ENCODE measurements around the gene CAPN12. TPM values are rescaled to one million over a fixed set of nuclear protein-coding genes. Genes with fewer than 3 reads are reported as not detected.

Gene CAPN12
- total RNA-seq (10 to 100 TPM in 1 of 2 donors, 1 to 10 TPM in 1; 5.3 to 28.7 TPM), polyA plus RNA-seq (10 to 100 TPM in 1 of 2 donors, 1 to 10 TPM in 1; 3.8 to 12.3 TPM)

DNA sequence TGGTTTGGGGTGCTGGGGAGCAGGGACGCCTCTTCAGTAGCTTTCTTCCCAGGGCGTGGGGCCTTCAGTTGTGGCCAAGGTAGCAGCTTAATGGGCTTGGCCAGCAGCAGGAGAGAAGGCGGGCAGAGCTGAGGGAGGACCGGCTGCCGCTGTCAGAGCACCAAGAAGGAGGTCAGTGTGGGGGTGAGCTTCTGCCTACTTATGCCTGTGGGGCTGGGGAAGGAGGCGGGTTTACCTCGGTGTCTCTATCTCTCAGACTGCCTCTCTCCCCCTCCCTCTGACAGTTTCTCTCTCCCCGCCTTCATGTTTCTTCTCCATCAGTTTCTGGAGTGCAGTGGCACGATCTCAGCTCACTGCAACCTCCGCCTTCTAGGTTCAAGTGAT lies at the start of gene CAPN12:
CAPN12 (minus strand) TSS at position 177 of the 384 bp plus-strand sequence. CDS start 309 bp downstream, outside the sequence.
- no peaks in the 10 kb centered on the region for H3K4me1 ChIP-seq (ENCODE audit: control insufficient read depth in 4 of 4, insufficient read depth in 4 of 4, low read length in 3 of 4)
- no peak for DNase-seq (ENCODE audit: low spot score)
- WGBS, result 86% methylated on average over 10 of the region's 10 CpGs
- no peak within 1 kb of the TSS for H3K27ac ChIP-seq (ENCODE audit: low read depth in 1 of 2, low read length in 2 of 2)
- H3K36me3 ChIP-seq (ENCODE audit: control insufficient read depth in 4 of 4, insufficient read depth in 3 of 4, low read depth in 1 of 4, low read length in 3 of 4), result no peaks in the 10 kb centered on the region
- TF ChIP-seq FOXA1 (IDR thresholded peaks at IDR 0.05) (no peak), HNF4G (IDR thresholded peaks at IDR 0.05) (no peak), RXRA (IDR thresholded peaks at IDR 0.05) (no peak), NR2F2 (IDR thresholded peaks at IDR 0.05) (no peak), MAX (IDR thresholded peaks at IDR 0.05) (no peak), REST (IDR thresholded peaks at IDR 0.05) (no peak), ZBTB33 (IDR thresholded peaks at IDR 0.05) (no peak), GABPA (IDR thresholded peaks at IDR 0.05 in 1 of 2, conservative IDR thresholded peaks at IDR 0.05 in 1 of 2) (no peak), RAD21 (IDR thresholded peaks at IDR 0.05) (no peak), SP1 (IDR thresholded peaks at IDR 0.05) (no peak), EGR1 (IDR thresholded peaks at IDR 0.05; ENCODE audit: low read depth in 2 of 2) (no peak), HNF4A (conservative IDR thresholded peaks at IDR 0.05) (no peak), TAF1 (conservative IDR thresholded peaks at IDR 0.05) (no peak)
- TF ChIP-seq, protein P1, sequence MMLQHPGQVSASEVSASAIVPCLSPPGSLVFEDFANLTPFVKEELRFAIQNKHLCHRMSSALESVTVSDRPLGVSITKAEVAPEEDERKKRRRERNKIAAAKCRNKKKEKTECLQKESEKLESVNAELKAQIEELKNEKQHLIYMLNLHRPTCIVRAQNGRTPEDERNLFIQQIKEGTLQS (IDR thresholded peaks at IDR 0.05), result no peak
- TF ChIP-seq, protein P2, sequence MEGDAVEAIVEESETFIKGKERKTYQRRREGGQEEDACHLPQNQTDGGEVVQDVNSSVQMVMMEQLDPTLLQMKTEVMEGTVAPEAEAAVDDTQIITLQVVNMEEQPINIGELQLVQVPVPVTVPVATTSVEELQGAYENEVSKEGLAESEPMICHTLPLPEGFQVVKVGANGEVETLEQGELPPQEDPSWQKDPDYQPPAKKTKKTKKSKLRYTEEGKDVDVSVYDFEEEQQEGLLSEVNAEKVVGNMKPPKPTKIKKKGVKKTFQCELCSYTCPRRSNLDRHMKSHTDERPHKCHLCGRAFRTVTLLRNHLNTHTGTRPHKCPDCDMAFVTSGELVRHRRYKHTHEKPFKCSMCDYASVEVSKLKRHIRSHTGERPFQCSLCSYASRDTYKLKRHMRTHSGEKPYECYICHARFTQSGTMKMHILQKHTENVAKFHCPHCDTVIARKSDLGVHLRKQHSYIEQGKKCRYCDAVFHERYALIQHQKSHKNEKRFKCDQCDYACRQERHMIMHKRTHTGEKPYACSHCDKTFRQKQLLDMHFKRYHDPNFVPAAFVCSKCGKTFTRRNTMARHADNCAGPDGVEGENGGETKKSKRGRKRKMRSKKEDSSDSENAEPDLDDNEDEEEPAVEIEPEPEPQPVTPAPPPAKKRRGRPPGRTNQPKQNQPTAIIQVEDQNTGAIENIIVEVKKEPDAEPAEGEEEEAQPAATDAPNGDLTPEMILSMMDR (IDR thresholded peaks at IDR 0.05; ENCODE audit: low read depth, low read length, missing input control), result no peak
- H3K4me3 ChIP-seq (ENCODE audit: low read depth in 1 of 3, low read length in 3 of 3), result no peak within 1 kb of the TSS
- H3K9me3 ChIP-seq (ENCODE audit: control insufficient read depth in 4 of 4, low read length in 3 of 4), result no peaks in the 10 kb centered on the region
- no peaks in the 10 kb centered on the region for H3K27me3 ChIP-seq (ENCODE audit: control insufficient read depth in 4 of 4, insufficient read depth in 4 of 4, low read length in 3 of 4)
- no peak within 1 kb of the TSS for H3K9ac ChIP-seq (ENCODE audit: low read depth in 1 of 2, low read length in 2 of 2)

GRCh38 chr19:38793671-38794070 lies 49.4 kb upstream of the CAPN12 start:
- WGBS, result 98% methylated on average over 5 of the region's 5 CpGs
- Histone ChIP-seq H3K27me3 (ENCODE audit: control insufficient read depth in 4 of 4, insufficient read depth in 4 of 4, low read length in 3 of 4) (no peaks in the 10 kb centered on the region), H3K4me1 (ENCODE audit: control insufficient read depth in 4 of 4, insufficient read depth in 4 of 4, low read length in 3 of 4) (peaks cover 0 to 6% (median 2%) of the 10 kb centered on the region in 4 donors), H3K4me3 (ENCODE audit: low read depth in 1 of 3, low read length in 3 of 3) (no peak overlapping the region), H3K9ac (ENCODE audit: low read depth in 1 of 2, low read length in 2 of 2) (no peak overlapping the region), H3K36me3 (ENCODE audit: control insufficient read depth in 4 of 4, insufficient read depth in 3 of 4, low read depth in 1 of 4, low read length in 3 of 4) (no peaks in the 10 kb centered on the region), H3K9me3 (ENCODE audit: control insufficient read depth in 4 of 4, low read length in 3 of 4) (no peaks in the 10 kb centered on the region), H3K27ac (ENCODE audit: low read depth in 1 of 2, low read length in 2 of 2) (no peak overlapping the region)
- DNase-seq (ENCODE audit: low spot score), result no peak
- TF ChIP-seq SP1 (IDR thresholded peaks at IDR 0.05), result no peak
- no peak for TF ChIP-seq REST (IDR thresholded peaks at IDR 0.05)
- TF ChIP-seq ZBTB33 (IDR thresholded peaks at IDR 0.05), result no peak
- TF ChIP-seq HNF4A (conservative IDR thresholded peaks at IDR 0.05), result no peak
- TF ChIP-seq EGR1 (IDR thresholded peaks at IDR 0.05; ENCODE audit: low read depth in 2 of 2), result no peak
- TF ChIP-seq JUND (IDR thresholded peaks at IDR 0.05), result no peak
- no peak for TF ChIP-seq YY1 (IDR thresholded peaks at IDR 0.05)
